HG02852 (cell line): ENCODE measurements around the gene CACNA1E.
"Not testable (repeated sequence)": the region's sequence is repeated elsewhere in the genome, so short reads cannot be mapped to it uniquely, and the experiment has no call there.

Source experiments
- ATAC-seq: cut with Tn5 transposase; IDR thresholded peaks from one replicate; pipeline ENCODE4 v1.9.1; 2021; ENCODE audit warnings: mild to moderate bottlenecking, moderate library complexity; ENCODE audit not compliant: unreplicated experiment

CACNA1E gene

DNA sequence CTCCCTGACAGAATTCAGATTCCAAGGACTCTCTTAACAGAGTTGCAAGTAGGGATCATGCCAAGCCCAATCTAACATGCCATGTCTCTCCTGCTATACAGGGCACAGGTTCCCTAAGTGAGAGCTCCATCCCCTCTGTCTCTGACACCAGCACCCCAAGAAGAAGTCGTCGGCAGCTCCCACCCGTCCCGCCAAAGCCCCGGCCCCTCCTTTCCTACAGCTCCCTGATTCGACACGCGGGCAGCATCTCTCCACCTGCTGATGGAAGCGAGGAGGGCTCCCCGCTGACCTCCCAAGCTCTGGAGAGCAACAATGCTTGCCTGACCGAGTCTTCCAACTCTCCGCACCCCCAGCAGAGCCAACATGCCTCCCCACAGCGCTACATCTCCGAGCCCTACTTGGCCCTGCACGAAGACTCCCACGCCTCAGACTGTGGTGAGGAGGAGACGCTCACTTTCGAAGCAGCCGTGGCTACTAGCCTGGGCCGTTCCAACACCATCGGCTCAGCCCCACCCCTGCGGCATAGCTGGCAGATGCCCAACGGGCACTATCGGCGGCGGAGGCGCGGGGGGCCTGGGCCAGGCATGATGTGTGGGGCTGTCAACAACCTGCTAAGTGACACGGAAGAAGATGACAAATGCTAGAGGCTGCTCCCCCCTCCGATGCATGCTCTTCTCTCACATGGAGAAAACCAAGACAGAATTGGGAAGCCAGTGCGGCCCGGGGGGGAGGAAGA is 315.0 kb downstream of the CACNA1E start:
- no peak for ATAC-seq

DNA sequence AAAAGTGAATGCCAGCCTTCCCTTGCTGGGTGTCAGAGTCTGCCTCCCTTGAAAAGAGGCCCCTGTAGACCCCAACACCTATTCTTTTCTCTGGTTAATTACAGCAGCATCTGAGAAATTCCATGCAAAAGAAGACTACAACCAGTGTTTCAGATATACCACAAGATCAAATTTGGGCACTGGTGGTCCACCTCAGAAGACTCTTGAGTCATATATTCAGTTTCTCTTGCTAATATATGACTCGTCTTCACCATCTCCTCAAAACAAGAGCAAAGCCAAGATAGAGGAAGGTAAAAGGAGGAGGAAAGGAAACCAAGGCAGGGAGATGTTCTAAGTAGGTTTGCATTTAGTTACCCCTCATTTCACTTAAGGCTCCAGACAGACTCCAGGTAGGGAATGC is 318.3 kb downstream of the CACNA1E start:
- ATAC-seq: no peak

DNA sequence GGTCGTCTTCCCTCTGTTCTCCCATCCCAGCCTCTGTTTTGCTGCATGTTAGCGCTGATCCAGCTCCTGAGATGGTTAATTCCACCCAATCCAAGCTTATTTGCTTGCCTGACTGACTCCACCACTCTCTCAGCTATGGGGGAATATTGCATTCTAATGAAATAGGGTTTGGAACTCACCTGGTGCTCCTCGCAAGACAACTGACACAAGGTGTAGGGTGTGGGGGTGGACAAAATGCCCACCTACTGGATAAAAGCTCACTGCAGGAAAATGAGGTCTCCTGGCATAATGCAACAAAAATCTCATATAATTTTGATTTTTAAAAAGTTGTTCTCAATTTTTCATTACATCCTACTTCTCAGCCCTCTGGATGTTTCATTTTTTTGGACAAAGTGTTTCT is 319.1 kb downstream of the CACNA1E start:
- no peak for ATAC-seq

DNA sequence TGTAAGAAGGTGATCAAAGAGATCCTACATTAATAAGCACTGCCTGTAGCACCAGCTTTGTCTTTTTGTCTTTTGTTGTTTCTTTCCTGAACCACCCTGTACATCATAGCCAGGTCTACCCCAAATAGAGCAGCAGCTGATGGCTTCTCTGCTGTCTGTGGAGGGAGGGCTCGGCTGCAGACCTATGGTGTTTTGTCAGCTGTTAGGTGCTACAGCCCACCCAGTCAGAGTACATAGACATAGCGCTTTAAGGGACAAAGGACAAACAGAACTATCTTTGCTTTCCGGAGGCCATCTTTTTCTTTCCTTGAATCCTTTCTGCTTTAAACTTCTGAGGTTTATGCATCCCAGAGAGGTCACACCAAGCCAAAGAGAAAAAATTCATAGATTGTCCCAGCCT is 320.1 kb downstream of the CACNA1E start:
- ATAC-seq: no peak

DNA sequence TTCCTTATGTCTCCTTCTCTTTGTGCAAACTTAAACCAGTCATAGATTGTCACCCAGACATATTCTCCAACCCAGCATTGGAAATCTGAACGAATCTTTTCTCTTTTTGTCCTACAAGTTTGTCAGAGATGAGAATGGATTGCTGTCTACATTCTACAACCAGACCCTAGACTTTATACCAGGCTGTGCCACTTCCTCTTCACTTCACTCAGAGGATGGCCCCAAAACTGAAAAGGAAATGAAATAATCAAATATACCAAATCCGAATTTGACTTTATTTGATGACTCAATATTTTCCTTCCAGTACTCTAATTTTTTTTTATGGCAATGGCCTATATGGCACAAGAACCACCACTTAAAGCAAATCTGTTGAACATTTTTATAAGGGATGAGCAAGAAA is 321.7 kb downstream of the CACNA1E start:
- no peak for ATAC-seq

DNA sequence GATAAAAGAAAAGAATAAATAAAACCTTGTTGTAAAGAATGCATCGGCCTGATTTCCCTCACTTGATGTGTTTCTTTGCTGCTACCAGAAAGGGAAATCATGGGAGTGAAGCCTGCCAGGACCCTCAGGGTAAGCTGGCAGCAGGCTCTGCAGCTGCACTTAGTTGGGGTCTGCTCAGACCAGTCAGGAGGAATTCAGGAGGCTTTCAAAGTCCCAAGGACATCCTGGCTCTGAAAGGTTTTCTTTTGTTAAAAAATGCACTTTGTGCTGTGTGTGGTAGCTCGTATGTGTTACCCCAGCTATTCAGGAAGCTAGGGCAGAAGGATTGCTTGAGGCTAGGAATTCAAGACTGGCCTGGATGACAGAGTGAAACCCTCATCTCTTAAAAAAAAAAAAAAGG is 323.4 kb downstream of the CACNA1E start:
- no peak for ATAC-seq

DNA sequence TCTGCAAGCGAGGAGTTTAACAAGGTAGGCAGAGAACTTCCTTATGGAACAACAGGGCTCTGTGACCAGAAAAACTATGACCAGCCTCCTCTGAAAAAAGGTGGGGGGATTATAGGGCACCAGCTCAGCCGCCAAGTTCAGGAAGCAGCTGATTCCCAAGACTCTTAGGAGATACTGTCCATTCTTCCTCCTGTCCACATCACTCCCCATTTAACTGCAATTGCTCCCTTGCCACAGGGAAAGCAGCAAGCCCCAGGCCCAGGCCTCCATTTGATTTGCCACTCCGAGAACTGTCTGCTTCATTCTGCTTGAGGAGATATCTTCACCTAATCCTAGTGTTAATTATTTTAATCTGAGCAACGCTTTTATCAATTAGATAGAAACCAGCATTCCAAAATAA is 323.9 kb downstream of the CACNA1E start:
- ATAC-seq: no peak

DNA sequence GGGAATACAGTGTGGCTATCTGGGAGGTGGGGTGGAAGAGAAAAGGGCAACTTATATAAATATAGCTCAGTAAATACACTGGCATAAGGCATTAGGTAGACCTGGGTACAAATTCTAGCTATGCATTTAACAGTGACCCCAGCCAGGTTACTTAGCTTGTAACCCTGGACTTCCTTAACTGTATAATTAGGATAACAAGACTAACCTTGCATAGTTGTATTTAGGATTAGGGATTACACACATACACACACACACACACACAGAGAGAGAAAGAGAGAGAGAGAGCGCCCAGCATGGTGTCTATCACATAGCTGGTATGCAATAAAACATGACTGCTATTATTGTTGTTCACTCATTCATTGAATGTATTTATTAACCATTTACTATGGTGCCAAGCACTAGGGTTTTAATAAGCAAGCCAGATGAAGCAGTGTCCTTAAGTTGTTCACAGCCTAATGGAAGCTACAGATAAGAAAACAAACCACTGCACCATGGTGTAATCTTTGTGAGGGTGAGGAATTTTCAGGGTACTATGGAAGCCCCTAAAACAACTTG is 326.8 kb downstream of the CACNA1E start:
- no peak for ATAC-seq

DNA sequence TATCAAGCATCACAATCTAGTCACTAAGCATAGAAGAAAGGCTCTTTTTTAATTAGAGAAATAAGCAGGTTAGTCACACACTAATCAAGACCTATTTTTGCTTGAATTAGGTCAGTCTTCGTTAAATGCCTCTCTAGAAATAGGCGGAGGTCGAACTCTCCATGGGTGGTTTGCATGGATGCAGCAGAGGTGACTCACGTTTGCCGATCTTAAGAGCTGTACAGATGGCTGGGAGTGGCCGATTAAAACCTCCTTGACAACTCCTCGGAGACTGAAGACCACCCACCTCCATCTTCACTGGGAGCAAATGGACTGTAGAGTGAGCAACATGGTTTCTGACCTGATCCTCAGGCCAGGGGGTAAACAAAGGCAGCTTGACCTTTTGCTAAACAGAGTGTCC is 328.9 kb downstream of the CACNA1E start:
- ATAC-seq: no peak

DNA sequence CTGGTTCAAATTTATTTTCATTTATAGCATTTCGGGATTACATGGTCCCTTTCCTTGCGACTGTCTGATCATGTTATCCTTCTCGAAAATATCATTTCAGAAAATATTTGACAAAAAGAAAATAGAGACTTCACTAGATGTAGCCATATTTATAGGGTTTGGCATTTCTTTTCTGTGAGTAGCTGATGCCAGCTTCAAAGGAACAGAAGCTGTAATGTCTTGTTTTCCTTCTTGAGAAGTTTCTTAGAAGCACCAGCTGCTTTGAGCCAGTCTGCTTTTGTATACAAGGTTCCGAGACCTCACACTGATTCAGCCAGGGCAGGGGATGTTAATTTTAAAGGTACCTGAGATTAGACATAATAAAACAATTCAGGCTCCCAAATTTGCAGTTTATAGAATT is 329.9 kb downstream of the CACNA1E start:
- ATAC-seq: no peak

DNA sequence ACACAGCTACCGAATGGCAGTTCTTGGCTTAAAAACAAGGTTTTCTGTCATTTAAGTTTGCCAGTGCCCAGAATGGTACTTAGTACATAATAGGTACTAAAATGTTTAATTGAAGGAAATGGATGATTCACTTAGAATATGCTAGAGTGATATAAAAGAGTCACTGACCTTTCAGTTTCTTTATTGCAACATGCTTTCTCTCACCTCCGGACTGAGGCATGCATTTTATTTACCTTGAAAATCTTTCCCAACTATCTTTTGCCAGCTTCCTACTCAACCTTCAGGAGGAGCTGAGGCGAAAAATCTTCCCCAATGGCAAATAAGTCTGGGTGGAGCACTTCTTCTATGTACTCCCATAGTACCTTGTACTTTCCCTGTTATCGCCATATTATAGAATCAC is 333.3 kb downstream of the CACNA1E start:
- ATAC-seq: no peak

DNA sequence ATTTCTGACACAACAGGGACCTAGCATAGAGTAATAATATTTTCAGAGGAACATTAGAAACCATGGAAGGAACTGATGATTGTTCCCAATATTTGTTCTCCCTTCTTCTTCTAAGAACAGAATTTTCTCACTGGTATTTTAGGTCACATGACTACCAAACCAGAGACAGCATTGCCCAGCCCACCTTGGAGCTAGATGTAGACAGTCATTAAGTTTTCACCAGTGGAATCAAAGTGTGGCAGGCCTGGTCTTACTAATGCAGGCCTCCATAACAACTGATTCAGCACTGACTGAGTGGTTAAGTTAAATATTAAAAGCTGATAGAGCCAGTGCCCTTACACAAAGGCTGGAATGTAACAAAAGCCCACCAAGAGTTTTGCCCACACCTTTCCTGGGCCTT is 333.8 kb downstream of the CACNA1E start:
- no peak for ATAC-seq

DNA sequence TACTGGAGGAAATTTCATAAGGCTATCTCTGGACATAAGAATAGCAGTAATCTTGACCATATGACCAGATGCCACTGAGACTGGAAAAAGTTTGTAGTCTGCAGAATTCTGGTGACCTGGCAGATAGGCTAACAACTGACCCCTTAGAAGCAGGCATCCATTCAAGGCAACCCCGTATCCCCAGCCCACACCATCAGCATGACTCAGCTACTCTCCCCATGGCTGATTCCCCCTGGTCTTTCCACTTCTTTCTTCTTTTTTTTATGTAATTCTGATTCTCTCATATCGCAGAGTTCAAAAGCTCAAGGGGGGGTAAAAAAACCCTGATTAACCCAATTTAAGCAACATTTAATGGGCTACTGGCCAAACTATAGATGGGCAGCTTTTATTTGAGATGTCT is 335.1 kb downstream of the CACNA1E start:
- ATAC-seq: no peak

DNA sequence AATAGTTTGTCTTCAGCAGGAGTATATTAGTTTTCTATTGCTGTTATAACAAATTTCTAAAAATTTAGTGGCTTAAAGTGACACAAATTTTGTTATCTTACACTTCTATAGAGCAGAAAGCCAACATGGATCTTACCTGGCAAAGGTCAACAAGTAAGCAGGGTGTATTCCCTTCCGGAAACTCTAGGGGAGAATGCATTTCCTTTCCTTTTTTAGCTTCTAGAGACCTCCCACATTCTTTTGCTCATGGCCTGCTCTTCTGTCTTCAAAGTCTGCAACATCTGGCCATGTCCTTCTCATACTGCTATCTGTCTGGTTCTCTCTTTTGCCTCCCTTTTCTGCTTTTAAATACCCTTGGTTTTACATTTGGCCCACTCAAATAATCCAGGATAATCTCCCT is 335.6 kb downstream of the CACNA1E start:
- ATAC-seq: no peak

DNA sequence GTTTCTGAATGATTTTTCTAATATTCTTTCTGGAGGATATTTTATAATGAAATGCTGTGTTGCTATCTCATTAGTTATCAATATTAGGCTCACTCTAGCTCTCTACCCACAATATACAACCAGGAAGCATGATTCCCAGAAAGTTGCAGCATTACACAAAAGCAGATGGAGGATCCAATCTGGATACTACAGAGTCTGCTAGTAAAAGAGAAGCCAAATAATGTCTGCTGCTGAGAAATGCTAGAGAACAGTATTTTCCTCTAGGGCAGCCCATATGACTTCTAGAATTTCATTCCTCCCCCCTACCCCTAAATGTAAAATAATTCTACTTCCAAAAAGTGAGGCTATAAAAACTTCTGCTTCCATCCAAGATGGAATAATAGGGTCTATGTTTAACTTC is 338.4 kb downstream of the CACNA1E start:
- no peak for ATAC-seq

DNA sequence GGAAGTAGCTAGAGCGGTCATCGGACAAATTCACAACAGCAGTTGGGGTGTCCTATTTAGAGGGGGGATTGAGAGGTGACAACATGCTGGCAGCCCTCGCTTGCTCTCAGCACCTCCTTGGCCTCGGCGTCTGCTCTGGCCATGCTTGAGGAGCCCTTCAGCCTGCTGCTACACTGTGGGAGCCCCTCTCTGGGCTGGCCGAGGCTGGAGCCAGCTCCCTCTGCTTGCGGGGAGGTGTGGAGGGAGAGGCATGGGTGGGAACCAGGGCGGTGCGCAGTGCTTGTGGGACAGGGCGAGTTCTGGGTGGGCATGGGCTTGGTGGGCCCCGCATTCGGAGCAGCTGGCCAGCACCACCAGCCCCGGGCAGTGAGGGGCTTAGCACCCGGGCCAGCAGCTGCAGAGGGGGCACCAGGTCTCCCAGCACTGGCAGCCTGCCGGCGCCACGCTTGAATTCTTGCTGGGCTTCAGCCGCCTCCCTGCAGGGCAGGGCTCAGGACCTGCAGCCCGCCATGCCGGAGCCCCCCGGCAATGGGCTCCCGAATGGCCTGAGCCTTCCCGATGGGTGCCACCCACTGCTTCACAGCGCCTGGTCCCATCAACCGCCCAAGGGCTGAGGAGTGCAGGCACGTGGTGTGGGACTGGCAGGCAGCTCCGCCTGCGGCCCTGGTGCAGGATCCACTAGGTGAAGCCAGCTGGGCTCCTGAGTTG is 349.0 kb downstream of the CACNA1E start:
- ATAC-seq: not testable (repeated sequence)

DNA sequence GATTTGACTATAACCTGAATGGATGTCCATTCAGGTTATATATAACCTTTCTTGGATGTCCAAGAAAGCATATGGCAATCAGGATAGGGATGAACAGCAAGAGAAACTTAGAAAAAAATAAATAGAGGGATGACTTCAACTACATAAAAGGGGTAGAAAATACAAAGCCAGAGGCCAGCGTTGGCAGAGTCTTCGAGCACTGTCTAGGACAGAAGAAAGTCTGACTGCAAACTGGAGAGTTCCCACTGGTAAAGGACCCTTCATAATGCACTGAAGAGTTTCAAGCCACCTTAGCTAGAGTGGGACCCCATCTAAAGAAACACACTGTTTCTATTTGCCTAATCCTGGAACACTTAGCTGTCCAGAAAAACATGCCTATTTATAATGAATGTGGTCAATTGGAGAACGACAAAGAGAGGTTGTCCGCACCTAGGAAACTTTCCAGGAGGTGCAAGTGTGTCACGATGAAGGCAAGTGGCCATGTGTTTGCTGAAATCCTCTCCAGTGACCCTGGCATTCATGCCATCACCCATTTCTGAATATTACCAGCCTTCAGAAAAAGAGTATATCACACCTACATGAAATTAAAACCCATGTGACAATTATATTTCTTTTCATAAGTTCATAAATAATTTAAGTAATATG is 362.8 kb downstream of the CACNA1E start:
- ATAC-seq: no peak

DNA sequence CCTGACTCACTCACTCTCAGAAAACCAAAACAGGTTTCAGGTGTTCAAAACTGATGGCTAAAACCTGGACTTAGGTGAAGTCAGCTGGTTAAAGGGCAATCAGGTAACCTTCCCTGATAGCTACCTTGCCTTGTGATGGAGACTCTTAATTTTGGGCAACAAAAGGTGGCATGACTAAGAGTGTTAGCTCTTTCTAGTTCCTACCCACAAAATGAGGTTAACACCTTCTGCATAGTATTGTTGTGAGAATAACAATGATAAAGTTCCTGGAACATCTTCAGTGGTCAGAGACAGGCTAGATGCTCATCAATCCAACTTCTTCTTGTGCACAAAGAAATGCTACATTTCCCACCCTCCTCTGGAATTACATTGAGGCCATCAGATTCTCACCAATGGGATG is 363.4 kb downstream of the CACNA1E start:
- no peak for ATAC-seq

DNA sequence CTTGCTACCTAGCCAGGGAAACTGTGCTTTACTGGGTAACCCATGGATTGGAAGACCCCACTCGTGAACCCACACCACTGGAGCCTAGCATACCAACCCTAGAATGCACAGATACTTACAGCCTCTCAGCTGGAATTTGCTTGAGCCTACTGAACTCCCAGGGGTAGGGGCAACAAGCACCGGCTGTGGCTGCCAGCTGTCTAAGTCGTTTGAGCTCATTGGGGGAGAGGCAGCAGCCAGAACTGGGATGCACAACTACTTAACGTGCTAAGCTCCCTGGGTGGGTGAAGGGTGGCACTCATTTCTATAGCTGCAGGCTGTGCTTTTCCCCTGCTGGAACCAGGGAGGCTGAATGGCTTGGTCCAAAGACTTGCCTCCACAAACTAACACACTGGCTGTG is 365.8 kb downstream of the CACNA1E start:
- no peak for ATAC-seq

DNA sequence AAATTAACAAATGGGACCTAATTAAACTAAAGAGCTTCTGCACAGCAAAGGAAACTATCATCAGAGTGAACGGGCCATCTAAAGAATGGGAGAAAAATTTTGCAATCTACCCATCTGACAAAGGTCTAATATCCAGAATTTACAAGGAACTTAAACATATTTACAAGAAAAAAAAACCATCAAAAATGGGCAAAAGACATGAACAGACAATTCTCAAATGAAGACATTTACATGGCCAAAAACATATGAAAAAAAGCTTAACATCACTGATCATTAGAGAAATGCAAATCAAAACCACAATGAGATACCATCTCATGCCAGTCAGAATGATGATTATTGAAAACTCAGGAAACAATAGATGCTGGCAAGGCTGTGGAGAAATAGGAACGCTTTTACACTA is 370.9 kb downstream of the CACNA1E start:
- ATAC-seq: not testable (repeated sequence)

DNA sequence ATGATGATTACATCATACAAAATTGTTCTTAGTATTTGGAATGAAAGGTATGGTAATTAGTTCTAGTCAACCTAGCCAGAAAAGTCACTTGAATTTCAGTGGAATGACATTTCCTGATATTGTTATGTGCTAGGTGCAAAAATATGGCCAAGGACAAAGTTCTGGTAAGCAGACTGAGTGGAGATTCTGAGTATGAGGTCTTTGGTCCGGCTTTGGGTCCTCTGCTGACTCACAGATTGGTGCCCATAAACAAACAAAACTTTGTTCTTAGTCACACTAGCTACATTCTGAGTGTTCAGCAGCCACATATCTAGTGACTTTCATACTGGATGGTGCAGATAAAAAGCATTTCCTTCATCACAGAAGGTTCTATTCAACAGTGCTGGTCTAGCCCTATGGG is 372.1 kb downstream of the CACNA1E start:
- ATAC-seq: no peak
